Measurements from ENCODE around the gene SND1.

Gene SND1

GRCh38 chr7:127651556-127652332 is at the start of gene SND1:
Gene SND1 (plus strand): TSS chr7:127652194. CDS start chr7:127652374, 180 bp downstream.
- DNase-seq, result peak; percentile 99
- Histone ChIP-seq H3K9me3 (ENCODE audit: severe bottlenecking) (no peaks in the 10 kb centered on the region), H3K36me3 (peaks cover 5% of the 10 kb centered on the region), H3K27ac (peak within 1 kb of the TSS; percentile 85), H3K27me3 (ENCODE audit: insufficient read depth, low read depth, severe bottlenecking) (no peaks in the 10 kb centered on the region), H3K4me3 (ENCODE audit: low read depth, low read length) (peak within 1 kb of the TSS; percentile 85)
- TF ChIP-seq CTCF (IDR thresholded peaks at IDR 0.05; ENCODE audit: low read depth, low read length), result no peak

GRCh38 chr7:127608446-127608845 is 43.5 kb upstream of the SND1 start:
- peaks cover 6% of the 10 kb centered on the region for H3K9me3 ChIP-seq (ENCODE audit: severe bottlenecking)
- H3K36me3 ChIP-seq, result no peaks in the 10 kb centered on the region
- H3K27ac ChIP-seq, result no peak overlapping the region
- no peak overlapping the region for H3K4me3 ChIP-seq (ENCODE audit: low read depth, low read length)
- no peak for TF ChIP-seq CTCF (IDR thresholded peaks at IDR 0.05; ENCODE audit: low read depth, low read length)
- DNase-seq, result no peak
- H3K27me3 ChIP-seq (ENCODE audit: insufficient read depth, low read depth, severe bottlenecking), result no peaks in the 10 kb centered on the region

- no peak for DNase-seq
- TF ChIP-seq CTCF (IDR thresholded peaks at IDR 0.05; ENCODE audit: low read depth, low read length), result no peak
- peaks cover 3% of the 10 kb centered on the region for H3K9me3 ChIP-seq (ENCODE audit: severe bottlenecking)
- no peak overlapping the region for H3K4me3 ChIP-seq (ENCODE audit: low read depth, low read length)
- no peaks in the 10 kb centered on the region for H3K36me3 ChIP-seq
- peaks cover 3% of the 10 kb centered on the region for H3K27me3 ChIP-seq (ENCODE audit: insufficient read depth, low read depth, severe bottlenecking)
- no peak overlapping the region for H3K27ac ChIP-seq
Observed at GRCh38 chr7:127609297-127609696, 42.7 kb upstream of the SND1 start.

GRCh38 chr7:127612263-127612662 is 39.7 kb upstream of the SND1 start:
- H3K27ac ChIP-seq, result no peak overlapping the region
- DNase-seq, result no peak
- no peaks in the 10 kb centered on the region for H3K36me3 ChIP-seq
- H3K27me3 ChIP-seq (ENCODE audit: insufficient read depth, low read depth, severe bottlenecking), result peaks cover 14% of the 10 kb centered on the region
- no peak for TF ChIP-seq CTCF (IDR thresholded peaks at IDR 0.05; ENCODE audit: low read depth, low read length)
- H3K4me3 ChIP-seq (ENCODE audit: low read depth, low read length), result no peak overlapping the region
- no peaks in the 10 kb centered on the region for H3K9me3 ChIP-seq (ENCODE audit: severe bottlenecking)

- no peak for DNase-seq
- H3K4me3 ChIP-seq (ENCODE audit: low read depth, low read length), result no peak overlapping the region
- H3K36me3 ChIP-seq, result no peaks in the 10 kb centered on the region
- peaks cover 20% of the 10 kb centered on the region for H3K27me3 ChIP-seq (ENCODE audit: insufficient read depth, low read depth, severe bottlenecking)
- no peak for TF ChIP-seq CTCF (IDR thresholded peaks at IDR 0.05; ENCODE audit: low read depth, low read length)
- H3K27ac ChIP-seq, result no peak overlapping the region
- H3K9me3 ChIP-seq (ENCODE audit: severe bottlenecking), result no peaks in the 10 kb centered on the region
Observed at GRCh38 chr7:127616724-127617123, 35.3 kb upstream of the SND1 start.

- H3K36me3 ChIP-seq, result no peaks in the 10 kb centered on the region
- no peak within 1 kb of the TSS for H3K27ac ChIP-seq
- no peak for TF ChIP-seq CTCF (IDR thresholded peaks at IDR 0.05; ENCODE audit: low read depth, low read length)
- no peak within 1 kb of the TSS for H3K4me3 ChIP-seq (ENCODE audit: low read depth, low read length)
- DNase-seq, result no peak
- no peaks in the 10 kb centered on the region for H3K9me3 ChIP-seq (ENCODE audit: severe bottlenecking)
- H3K27me3 ChIP-seq (ENCODE audit: insufficient read depth, low read depth, severe bottlenecking), result peaks cover 20% of the 10 kb centered on the region
Observed at GRCh38 chr7:127618042-127618441, 34.0 kb upstream of the SND1 start, which contains the start of gene PAX4. Gene PAX4 (minus strand): TSS chr7:127618142. CDS start chr7:127615928, 2,214 bp downstream.
